Measurements from ENCODE around the gene C9orf72.

C9orf72 gene

GRCh38 chr9:27534658-27535209, 38.5 kb downstream of the C9orf72 start:
- no peak overlapping the region for H3K9ac ChIP-seq (ENCODE audit: low read depth, low read length, poor library complexity)
- no peak overlapping the region for H2AFZ ChIP-seq (ENCODE audit: low read length)
- H3K36me3 ChIP-seq (replicated peaks in 1 of 2; ENCODE audit: control insufficient read depth in 2 of 2, insufficient read depth in 2 of 2, low read length in 2 of 2): peaks cover 0 to 54% of the 10 kb centered on the region in 2 donors
- H3K14ac ChIP-seq (ENCODE audit: low read length): no peak overlapping the region
- H3K18ac ChIP-seq (ENCODE audit: low read length): no peak overlapping the region
- peaks cover 1% of the 10 kb centered on the region for H3K79me1 ChIP-seq (ENCODE audit: low read depth, low read length)
- H2BK15ac ChIP-seq (ENCODE audit: low read length): no peak overlapping the region
- DNase-seq (ENCODE audit: low spot score): no peak
- no peak overlapping the region for H2BK5ac ChIP-seq (ENCODE audit: low read length)
- H2BK12ac ChIP-seq (ENCODE audit: low read length): no peak overlapping the region
- H3K27ac ChIP-seq (replicated peaks; ENCODE audit: low read length): no peak overlapping the region
- no peak overlapping the region for H3K23ac ChIP-seq (ENCODE audit: low read depth, low read length, poor library complexity)
- H3K9me3 ChIP-seq (replicated peaks in 1 of 2; ENCODE audit: control insufficient read depth in 2 of 2, insufficient read depth in 1 of 2, low read depth in 1 of 2, low read length in 2 of 2): peaks cover 0 to 9% of the 10 kb centered on the region in 2 donors
- no peak overlapping the region for H2AK5ac ChIP-seq (ENCODE audit: low read depth, low read length)
- peaks cover 30 to 34% of the 10 kb centered on the region in 2 donors for H3K4me1 ChIP-seq (ENCODE audit: control insufficient read depth in 2 of 2, insufficient read depth in 1 of 2, low read depth in 1 of 2, low read length in 2 of 2)
- no peak overlapping the region for H4K8ac ChIP-seq (ENCODE audit: low read depth, low read length)
- H3K27me3 ChIP-seq (ENCODE audit: control insufficient read depth in 3 of 3, insufficient read depth in 3 of 3, low read depth in 1 of 3, low read length in 3 of 3): no peaks in the 10 kb centered on the region
- WGBS, 2 donors (ENCODE audit: extremely low coverage in 2 of 2, insufficient read length in 2 of 2, insufficient replicate concordance in 1 of 2): no CpG with 5 or more reads among the region's 3 CpGs
- no peak overlapping the region for H3K4me2 ChIP-seq (ENCODE audit: insufficient read depth, low read length, poor library complexity, severe bottlenecking)
- no peak overlapping the region for H4K91ac ChIP-seq (ENCODE audit: low read depth, low read length, poor library complexity)
- no peak overlapping the region for H3K4me3 ChIP-seq (ENCODE audit: low read length in 2 of 2)
- H3K4ac ChIP-seq (ENCODE audit: low read length): no peak overlapping the region
- no peak overlapping the region for H2BK120ac ChIP-seq (ENCODE audit: low read depth, low read length)

DNA sequence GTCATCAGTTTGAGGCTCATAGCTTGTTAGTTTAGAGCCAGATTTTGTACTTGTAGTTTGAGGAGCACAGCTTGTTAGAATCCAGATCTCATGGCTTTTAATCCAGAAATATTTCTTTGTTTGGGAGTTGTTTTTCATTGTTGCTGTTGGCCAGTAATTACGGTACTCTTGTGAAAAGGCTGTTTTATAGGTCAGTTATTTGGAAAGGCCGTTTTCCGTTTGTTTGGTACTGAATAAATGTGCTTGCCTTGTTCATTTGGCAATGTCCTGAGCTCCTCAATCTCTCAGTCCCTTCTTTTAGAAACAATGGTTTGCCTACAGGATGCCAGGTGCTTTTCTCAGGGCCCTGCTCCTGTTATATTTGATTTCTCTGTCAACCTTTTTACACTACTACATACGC, 39.1 kb downstream of the C9orf72 start:
- Histone ChIP-seq H2BK15ac (ENCODE audit: low read length) (no peak overlapping the region), H3K4me3 (ENCODE audit: low read length in 2 of 2) (no peak overlapping the region), H2BK12ac (ENCODE audit: low read length) (no peak overlapping the region), H4K91ac (ENCODE audit: low read depth, low read length, poor library complexity) (no peak overlapping the region), H3K27ac (replicated peaks; ENCODE audit: low read length) (no peak overlapping the region), H2AFZ (ENCODE audit: low read length) (no peak overlapping the region), H4K8ac (ENCODE audit: low read depth, low read length) (no peak overlapping the region), H3K79me1 (ENCODE audit: low read depth, low read length) (peaks cover 2% of the 10 kb centered on the region), H3K9me3 (replicated peaks in 1 of 2; ENCODE audit: control insufficient read depth in 2 of 2, insufficient read depth in 1 of 2, low read depth in 1 of 2, low read length in 2 of 2) (peaks cover 0 to 9% of the 10 kb centered on the region in 2 donors), H3K4me1 (ENCODE audit: control insufficient read depth in 2 of 2, insufficient read depth in 1 of 2, low read depth in 1 of 2, low read length in 2 of 2) (peaks cover 30 to 34% of the 10 kb centered on the region in 2 donors), H3K23ac (ENCODE audit: low read depth, low read length, poor library complexity) (no peak overlapping the region), H3K4ac (ENCODE audit: low read length) (no peak overlapping the region), H3K14ac (ENCODE audit: low read length) (no peak overlapping the region), H2BK5ac (ENCODE audit: low read length) (no peak overlapping the region), H2AK5ac (ENCODE audit: low read depth, low read length) (no peak overlapping the region), H3K27me3 (ENCODE audit: control insufficient read depth in 3 of 3, insufficient read depth in 3 of 3, low read depth in 1 of 3, low read length in 3 of 3) (no peaks in the 10 kb centered on the region), H3K36me3 (replicated peaks in 1 of 2; ENCODE audit: control insufficient read depth in 2 of 2, insufficient read depth in 2 of 2, low read length in 2 of 2) (peaks cover 0 to 54% of the 10 kb centered on the region in 2 donors), H2BK120ac (ENCODE audit: low read depth, low read length) (no peak overlapping the region), H3K18ac (ENCODE audit: low read length) (no peak overlapping the region), H3K9ac (ENCODE audit: low read depth, low read length, poor library complexity) (no peak overlapping the region), H3K4me2 (ENCODE audit: insufficient read depth, low read length, poor library complexity, severe bottlenecking) (no peak overlapping the region)
- no peak for DNase-seq (ENCODE audit: low spot score)
- no CpG with 5 or more reads among the region's 4 CpGs for WGBS, 2 donors (ENCODE audit: extremely low coverage in 2 of 2, insufficient read length in 2 of 2, insufficient replicate concordance in 1 of 2)

DNA sequence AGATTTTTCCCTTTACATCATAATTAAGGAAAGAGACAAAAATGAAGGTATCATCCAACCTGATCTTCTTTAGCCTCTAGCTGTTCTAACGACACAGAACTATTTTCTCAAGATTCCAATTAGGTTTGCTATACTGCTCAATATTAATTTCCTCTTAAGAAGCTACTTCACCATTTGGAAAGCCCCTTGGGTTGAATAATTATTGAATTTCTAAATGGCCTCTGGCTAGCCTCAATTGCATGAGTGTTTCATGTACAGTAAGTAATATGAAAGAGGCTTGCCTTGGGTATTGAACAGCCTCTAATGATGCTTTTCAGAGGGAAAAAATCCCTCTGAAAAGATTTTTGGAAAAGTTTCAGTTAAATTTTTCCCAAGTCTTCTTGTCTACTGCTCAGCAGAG, 40.0 kb downstream of the C9orf72 start:
- no peak overlapping the region for H4K91ac ChIP-seq (ENCODE audit: low read depth, low read length, poor library complexity)
- H3K23ac ChIP-seq (ENCODE audit: low read depth, low read length, poor library complexity): no peak overlapping the region
- DNase-seq (ENCODE audit: low spot score): no peak
- H3K27ac ChIP-seq (replicated peaks; ENCODE audit: low read length): no peak overlapping the region
- H2AFZ ChIP-seq (ENCODE audit: low read length): no peak overlapping the region
- H3K79me1 ChIP-seq (ENCODE audit: low read depth, low read length): peaks cover 2% of the 10 kb centered on the region
- no peak overlapping the region for H4K8ac ChIP-seq (ENCODE audit: low read depth, low read length)
- no peak overlapping the region for H3K4me2 ChIP-seq (ENCODE audit: insufficient read depth, low read length, poor library complexity, severe bottlenecking)
- H3K9ac ChIP-seq (ENCODE audit: low read depth, low read length, poor library complexity): no peak overlapping the region
- no peak overlapping the region for H2BK15ac ChIP-seq (ENCODE audit: low read length)
- no peak overlapping the region for H3K4ac ChIP-seq (ENCODE audit: low read length)
- H3K36me3 ChIP-seq (replicated peaks in 1 of 2; ENCODE audit: control insufficient read depth in 2 of 2, insufficient read depth in 2 of 2, low read length in 2 of 2): peaks cover 0 to 50% of the 10 kb centered on the region in 2 donors
- no CpG with 5 or more reads among the region's 1 CpG for WGBS, 2 donors (ENCODE audit: extremely low coverage in 2 of 2, insufficient read length in 2 of 2, insufficient replicate concordance in 1 of 2)
- no peak overlapping the region for H3K14ac ChIP-seq (ENCODE audit: low read length)
- no peak overlapping the region for H2AK5ac ChIP-seq (ENCODE audit: low read depth, low read length)
- H2BK5ac ChIP-seq (ENCODE audit: low read length): no peak overlapping the region
- no peaks in the 10 kb centered on the region for H3K27me3 ChIP-seq (ENCODE audit: control insufficient read depth in 3 of 3, insufficient read depth in 3 of 3, low read depth in 1 of 3, low read length in 3 of 3)
- H3K18ac ChIP-seq (ENCODE audit: low read length): no peak overlapping the region
- no peak overlapping the region for H2BK12ac ChIP-seq (ENCODE audit: low read length)
- peaks cover 28 to 34% of the 10 kb centered on the region in 2 donors for H3K4me1 ChIP-seq (ENCODE audit: control insufficient read depth in 2 of 2, insufficient read depth in 1 of 2, low read depth in 1 of 2, low read length in 2 of 2)
- peaks cover 0 to 9% of the 10 kb centered on the region in 2 donors for H3K9me3 ChIP-seq (replicated peaks in 1 of 2; ENCODE audit: control insufficient read depth in 2 of 2, insufficient read depth in 1 of 2, low read depth in 1 of 2, low read length in 2 of 2)
- no peak overlapping the region for H3K4me3 ChIP-seq (ENCODE audit: low read length in 2 of 2)
- no peak overlapping the region for H2BK120ac ChIP-seq (ENCODE audit: low read depth, low read length)

- WGBS, 2 donors (ENCODE audit: extremely low coverage in 2 of 2, insufficient read length in 2 of 2, insufficient replicate concordance in 1 of 2): no CpG with 5 or more reads among the region's 1 CpG
- DNase-seq (ENCODE audit: low spot score): no peak
- H3K4ac ChIP-seq (ENCODE audit: low read length): no peak overlapping the region
Measured at GRCh38 chr9:27532046-27532445, 41.2 kb downstream of the C9orf72 start.

More at GRCh38 chr9:27532046-27532445, 41.2 kb downstream of the C9orf72 start:
- Histone ChIP-seq H3K14ac (ENCODE audit: low read length) (no peak overlapping the region), H3K9ac (ENCODE audit: low read depth, low read length, poor library complexity) (no peak overlapping the region), H3K79me1 (ENCODE audit: low read depth, low read length) (peaks cover 2% of the 10 kb centered on the region), H3K27ac (replicated peaks; ENCODE audit: low read length) (no peak overlapping the region), H2BK5ac (ENCODE audit: low read length) (no peak overlapping the region), H3K9me3 (replicated peaks in 1 of 2; ENCODE audit: control insufficient read depth in 2 of 2, insufficient read depth in 1 of 2, low read depth in 1 of 2, low read length in 2 of 2) (peaks cover 0 to 9% of the 10 kb centered on the region in 2 donors), H3K4me1 (ENCODE audit: control insufficient read depth in 2 of 2, insufficient read depth in 1 of 2, low read depth in 1 of 2, low read length in 2 of 2) (peaks cover 31 to 37% of the 10 kb centered on the region in 2 donors), H3K27me3 (ENCODE audit: control insufficient read depth in 3 of 3, insufficient read depth in 3 of 3, low read depth in 1 of 3, low read length in 3 of 3) (no peaks in the 10 kb centered on the region), H3K23ac (ENCODE audit: low read depth, low read length, poor library complexity) (no peak overlapping the region), H3K4me3 (ENCODE audit: low read length in 2 of 2) (no peak overlapping the region), H2AFZ (ENCODE audit: low read length) (no peak overlapping the region), H2BK120ac (ENCODE audit: low read depth, low read length) (no peak overlapping the region), H2BK12ac (ENCODE audit: low read length) (no peak overlapping the region), H2BK15ac (ENCODE audit: low read length) (no peak overlapping the region), H3K4me2 (ENCODE audit: insufficient read depth, low read length, poor library complexity, severe bottlenecking) (no peak overlapping the region), H3K36me3 (replicated peaks in 1 of 2; ENCODE audit: control insufficient read depth in 2 of 2, insufficient read depth in 2 of 2, low read length in 2 of 2) (peaks cover 2 to 48% of the 10 kb centered on the region in 2 donors), H4K8ac (ENCODE audit: low read depth, low read length) (no peak overlapping the region), H2AK5ac (ENCODE audit: low read depth, low read length) (no peak overlapping the region), H3K18ac (ENCODE audit: low read length) (no peak overlapping the region), H4K91ac (ENCODE audit: low read depth, low read length, poor library complexity) (no peak overlapping the region)
